K562 (cell line): ENCODE results near the gene CDKL5.

Experiments used
- BCL6 ChIP-seq: fragments of 250-450 bp; sonication (Bioruptor Pico); IDR thresholded peaks from 2 replicates; pipeline ENCODE4 v1.4.0; 2020
- CTCF ChIP-seq, 3 experiments: IDR thresholded peaks in 2 of 3; conservative IDR thresholded peaks in 1 of 3; 2 replicates each; pipeline ENCODE4 v1.5.1; 2011 to 2012; ENCODE audit warnings: low read length in 3 of 3, mild to moderate bottlenecking in 3 of 3, control low read depth in 2 of 3, improper control_type of control experiment in 1 of 3, inconsistent platforms in 1 of 3, low read depth in 1 of 3, mixed read lengths in 1 of 3, moderate library complexity in 1 of 3; ENCODE audit not compliant: insufficient read depth in 2 of 3
- DPF2 ChIP-seq: fragments of 450-650 bp; IDR thresholded peaks from 2 replicates; pipeline ENCODE4 v1.6.1; 2016
- TCF7L2 ChIP-seq: fragments of 150-350 bp; IDR thresholded peaks from 2 replicates; pipeline ENCODE4 v1.6.1; 2016; ENCODE audit warnings: low read depth, mild to moderate bottlenecking, low read length, moderate library complexity
- XRCC5 ChIP-seq: fragments of 200-400 bp; formaldehyde crosslinking; IDR thresholded peaks from 2 replicates; pipeline ENCODE4 v1.6.1; 2017; ENCODE audit warnings: low read depth, mild to moderate bottlenecking, low read length

GRCh38 chrX:18674788-18675735, 249.7 kb downstream of the CDKL5 start:
- no peak for TF ChIP-seq CTCF (IDR thresholded peaks at IDR 0.05 in 2 of 3, conservative IDR thresholded peaks at IDR 0.05 in 1 of 3; ENCODE audit: insufficient read depth in 2 of 3, low read depth in 1 of 3, low read length in 3 of 3)
- TF ChIP-seq DPF2: no peak
- 0 out of 2 replicates have a peak, but pooled peaks have one; percentile 62 for TF ChIP-seq XRCC5
- TF ChIP-seq TCF7L2: no peak
- TF ChIP-seq BCL6 (CRISPR knock-in tag): no peak
